GM23248 (cell line): ENCODE results near the gene ERICH4.

Experiments
- EZH2 ChIP-seq: fragments of 200-600 bp; sonication (generic); IDR thresholded peaks from 2 replicates; pipeline ENCODE4 v1.6.1; 2018; ENCODE audit warnings: antibody characterized with exemption, mild to moderate bottlenecking; ENCODE audit not compliant: insufficient read depth, poor library complexity, severe bottlenecking
- EZH2phosphoT487 ChIP-seq: fragments of 200-600 bp; sonication (generic); IDR thresholded peaks from 2 replicates; pipeline ENCODE4 v1.6.1; 2018; ENCODE audit warnings: antibody characterized with exemption, moderate library complexity, mild to moderate bottlenecking, low read depth; ENCODE audit not compliant: insufficient read depth

DNA sequence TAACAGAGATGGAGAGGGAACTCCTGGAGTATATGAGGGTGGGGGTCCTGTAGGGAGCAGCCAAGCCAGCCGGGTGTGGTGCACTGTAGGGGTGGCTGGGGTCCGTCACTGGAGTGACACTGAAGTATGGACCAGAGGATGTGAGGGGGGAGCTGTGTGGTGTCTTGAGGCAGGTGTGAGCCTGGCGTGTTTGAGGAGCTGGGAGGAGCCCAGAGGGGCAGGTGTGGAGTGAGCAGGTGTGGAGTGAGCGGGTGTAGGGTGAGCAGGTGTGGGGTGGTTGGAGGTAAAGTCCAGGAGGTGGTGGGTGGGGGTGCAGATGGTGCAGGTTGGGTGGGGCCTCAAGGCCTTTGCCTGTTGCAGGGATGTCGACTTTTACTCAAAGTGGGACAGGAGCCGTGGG lies 21.6 kb upstream of the ERICH4 start:
- TF ChIP-seq EZH2phosphoT487 (no peak), EZH2 (no peak)
